Neural cell (in vitro differentiated cells): Measurements from ENCODE around the gene SECISBP2L. TPM values are rescaled to one million over a fixed set of nuclear protein-coding genes. Genes with fewer than 3 reads are reported as not detected.

ENCODE experiments used
- H2AFZ ChIP-seq: fragments of 200-600, 300-800 bp; sonication (generic), shearing (Covaris generic); 2 replicates; pipeline ENCODE4 v1.6.0; 2014; ENCODE audit warnings: low read depth, mild to moderate bottlenecking, antibody characterized with exemption, low read length, moderate library complexity
- H3F3A ChIP-seq: fragments of 200-600 bp; shearing (Covaris generic); 2 replicates; pipeline ENCODE4 v1.6.1; 2016; ENCODE audit warnings: mild to moderate bottlenecking, moderate library complexity, mixed read lengths, antibody characterized with exemption, low read length; ENCODE audit not compliant: insufficient read depth, poor library complexity, severe bottlenecking
- H3K27ac ChIP-seq: fragments of 200-600, 300-800 bp; sonication (generic), shearing (Covaris generic); 2 replicates; pipeline ENCODE4 v1.5.1; 2014; ENCODE audit warnings: mild to moderate bottlenecking, low read length, moderate library complexity
- H3K27me3 ChIP-seq: fragments of 300-800, 200-600 bp; sonication (generic), shearing (Covaris generic); 2 replicates; pipeline ENCODE4 v1.6.0; 2014; ENCODE audit warnings: mild to moderate bottlenecking, low read depth, low read length, moderate library complexity; ENCODE audit not compliant: insufficient read depth
- H3K36me3 ChIP-seq: fragments of 300-800, 200-600 bp; sonication (generic), shearing (Covaris generic); 2 replicates; pipeline ENCODE4 v1.5.1; 2014; ENCODE audit warnings: mild to moderate bottlenecking, antibody characterized with exemption, low read length, moderate library complexity; ENCODE audit not compliant: insufficient read depth
- H3K4me2 ChIP-seq: fragments of 300-800, 200-600 bp; sonication (generic), shearing (Covaris generic); 2 replicates; pipeline ENCODE4 v1.6.0; 2014; ENCODE audit warnings: mild to moderate bottlenecking, low read length
- H3K4me3 ChIP-seq: fragments of 300-800, 200-600 bp; sonication (generic), shearing (Covaris generic); 2 replicates; pipeline ENCODE4 v1.5.1; 2014; ENCODE audit warnings: mild to moderate bottlenecking, low read length, moderate library complexity
- H3K79me2 ChIP-seq: fragments of 200-600 bp; shearing (Covaris generic); replicated peaks from 2 replicates; pipeline ENCODE4 v1.6.0; 2014; ENCODE audit warnings: mild to moderate bottlenecking, low read length, moderate library complexity; ENCODE audit not compliant: insufficient read depth
- H3K9ac ChIP-seq: fragments of 300-800, 200-600 bp; sonication (generic), shearing (Covaris generic); 2 replicates; pipeline ENCODE4 v1.6.1; 2016; ENCODE audit warnings: mild to moderate bottlenecking, low read length, mixed read lengths
- H3K9me2 ChIP-seq: fragments of 200-600 bp; shearing (Covaris generic); 2 replicates; pipeline ENCODE4 v1.6.1; 2016; ENCODE audit warnings: mild to moderate bottlenecking, low read length, mixed read lengths; ENCODE audit not compliant: insufficient read depth
- H3K9me3 ChIP-seq: fragments of 200-600, 300-800 bp; sonication (generic), shearing (Covaris generic); 2 replicates; pipeline ENCODE4 v1.6.1; 2016; ENCODE audit warnings: mild to moderate bottlenecking, mixed run types, low read length, moderate library complexity, mixed read lengths
- H4K20me1 ChIP-seq: fragments of 200-600 bp; shearing (Covaris generic); 2 replicates; pipeline ENCODE4 v1.6.1; 2016; ENCODE audit warnings: mild to moderate bottlenecking, mixed run types; ENCODE audit not compliant: insufficient read depth
- CTCF ChIP-seq: fragments of 450-650 bp; IDR thresholded peaks from 2 replicates; pipeline ENCODE4 v1.5.1; 2014; ENCODE audit warnings: antibody characterized with exemption, mild to moderate bottlenecking, moderate library complexity; ENCODE audit not compliant: poor library complexity, severe bottlenecking
- EP300 ChIP-seq: fragments of 450-650 bp; conservative IDR thresholded peaks from 2 replicates; pipeline ENCODE4 v1.6.1; 2014; ENCODE audit warnings: antibody characterized with exemption, mild to moderate bottlenecking, moderate library complexity; ENCODE audit not compliant: poor library complexity, severe bottlenecking
- EZH2 ChIP-seq: fragments of 200-600, 300-800 bp; shearing (Covaris generic), sonication (generic); IDR thresholded peaks from 2 replicates; pipeline ENCODE4 v1.6.1; 2014; ENCODE audit warnings: antibody characterized with exemption, low read length, borderline replicate concordance, mild to moderate bottlenecking; ENCODE audit not compliant: insufficient read depth, poor library complexity, severe bottlenecking
- MXI1 ChIP-seq: fragments of 450-650 bp; conservative IDR thresholded peaks from 2 replicates; pipeline ENCODE4 v1.6.1; 2014; ENCODE audit warnings: antibody characterized with exemption, mild to moderate bottlenecking; ENCODE audit not compliant: poor library complexity, severe bottlenecking
- POLR2AphosphoS5 ChIP-seq: IDR thresholded peaks from 2 replicates; pipeline ENCODE4 v1.6.1; 2012
- RAD21 ChIP-seq: fragments of 450-650 bp; conservative IDR thresholded peaks from 2 replicates; pipeline ENCODE4 v1.6.1; 2014; ENCODE audit warnings: antibody characterized with exemption, mild to moderate bottlenecking, moderate library complexity
- REST ChIP-seq: IDR thresholded peaks from 2 replicates; pipeline ENCODE4 v1.6.1; 2012; ENCODE audit warnings: borderline replicate concordance
- SMC3 ChIP-seq: fragments of 450-650 bp; conservative IDR thresholded peaks from 2 replicates; pipeline ENCODE4 v1.6.1; 2014; ENCODE audit warnings: antibody characterized with exemption, mild to moderate bottlenecking, moderate library complexity; ENCODE audit not compliant: poor library complexity
- TAF1 ChIP-seq: IDR thresholded peaks from 2 replicates; pipeline ENCODE4 v1.6.1; 2012; ENCODE audit warnings: low read depth
- polyA plus RNA-seq: library from polyadenylated mRNA; depleted of rRNA; stranded (reverse); fragments of >200 nt; gene quantifications from 2 replicates; pipeline ENCODE4 v1.2.3, GENCODE V29; 2014

Gene SECISBP2L
- polyA plus RNA-seq, 1 donor from 2014 or later: 45.9 TPM

GRCh38 chr15:48993380-48993779, 52.9 kb downstream of the SECISBP2L start:
- Histone ChIP-seq H3K9me2 (no peaks in the 10 kb centered on the region), H3K79me2 (no peaks in the 10 kb centered on the region), H3F3A (no peaks in the 10 kb centered on the region), H2AFZ (no peak overlapping the region), H3K4me2 (no peak overlapping the region), H4K20me1 (no peaks in the 10 kb centered on the region), H3K36me3 (peaks cover 21% of the 10 kb centered on the region), H3K4me3 (no peak overlapping the region), H3K9ac (no peak overlapping the region), H3K27me3 (no peaks in the 10 kb centered on the region), H3K9me3 (no peaks in the 10 kb centered on the region), H3K27ac (no peak overlapping the region)
- TF ChIP-seq MXI1 (no peak), EZH2 (no peak), EP300 (no peak), CTCF (no peak), TAF1 (no peak), RAD21 (no peak), POLR2AphosphoS5 (no peak), SMC3 (no peak), REST (no peak)

- peaks cover 24% of the 10 kb centered on the region for H3K36me3 ChIP-seq
- no peaks in the 10 kb centered on the region for H4K20me1 ChIP-seq
Observed at GRCh38 chr15:48992545-48992944, 53.7 kb downstream of the SECISBP2L start.

More at GRCh38 chr15:48992545-48992944, 53.7 kb downstream of the SECISBP2L start:
- no peak overlapping the region for H3K9ac ChIP-seq
- H3K4me3 ChIP-seq: no peak overlapping the region
- H2AFZ ChIP-seq: no peak overlapping the region
- H3F3A ChIP-seq: no peaks in the 10 kb centered on the region
- H3K4me2 ChIP-seq: no peak overlapping the region
- H3K27me3 ChIP-seq: no peaks in the 10 kb centered on the region
- no peak overlapping the region for H3K27ac ChIP-seq
- no peaks in the 10 kb centered on the region for H3K9me3 ChIP-seq
- no peaks in the 10 kb centered on the region for H3K9me2 ChIP-seq
- no peaks in the 10 kb centered on the region for H3K79me2 ChIP-seq
- TF ChIP-seq TAF1 (no peak), REST (no peak), MXI1 (no peak), POLR2AphosphoS5 (no peak), CTCF (no peak), EP300 (no peak), SMC3 (no peak), RAD21 (no peak), EZH2 (no peak)
